Stimulated activated CD4-positive, alpha-beta T cell treated with anti-CD3 and anti-CD28 coated beads, Interleukin-1b, Interleukin-23, amount 100 ng/mL, for 1 hour (primary cell): Measurements from ENCODE around the gene GABRG3.

Source experiments
- DNase-seq, 2 donors: peaks; one replicate each; pipeline ENCODE4 v3.0.0-alpha.2; 2020; ENCODE audit warnings: low read depth in 2 of 2

GABRG3 gene

DNA sequence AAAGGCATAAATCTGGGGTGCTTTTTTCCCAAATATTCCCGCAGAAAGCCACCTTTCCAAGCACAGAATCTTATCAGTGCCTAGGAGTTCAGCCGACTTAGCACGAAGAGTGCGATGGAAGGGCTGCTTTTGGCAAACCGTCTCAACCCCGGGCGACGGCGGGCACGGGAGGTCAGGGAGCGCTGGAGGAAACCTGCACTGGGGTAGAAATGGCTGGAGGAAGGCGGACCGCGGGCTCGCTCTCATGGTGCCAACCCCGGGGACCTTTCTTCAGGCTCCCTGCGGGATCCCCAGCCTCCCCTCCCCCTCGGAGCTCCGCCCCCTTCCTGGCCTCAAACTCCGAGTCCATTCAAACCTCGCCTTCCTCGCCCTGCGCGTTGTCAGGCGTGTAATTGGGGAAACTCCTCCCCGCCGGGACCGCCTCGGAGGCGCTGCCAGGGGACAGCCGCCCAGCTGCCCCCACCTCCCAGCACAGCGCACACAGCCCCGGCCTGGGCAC, at the start of gene GABRG3:
TSS of gene GABRG3 (plus strand) at position 470 of the 499 bp plus-strand sequence.
- DNase-seq: no peak

- DNase-seq: no peak
These were observed 49.5 kb upstream of the GABRG3 start for GRCh38 chr15:26921433-26921832.

GRCh38 chr15:26926081-26926480, 44.9 kb upstream of the GABRG3 start:
- DNase-seq: no peak

DNA sequence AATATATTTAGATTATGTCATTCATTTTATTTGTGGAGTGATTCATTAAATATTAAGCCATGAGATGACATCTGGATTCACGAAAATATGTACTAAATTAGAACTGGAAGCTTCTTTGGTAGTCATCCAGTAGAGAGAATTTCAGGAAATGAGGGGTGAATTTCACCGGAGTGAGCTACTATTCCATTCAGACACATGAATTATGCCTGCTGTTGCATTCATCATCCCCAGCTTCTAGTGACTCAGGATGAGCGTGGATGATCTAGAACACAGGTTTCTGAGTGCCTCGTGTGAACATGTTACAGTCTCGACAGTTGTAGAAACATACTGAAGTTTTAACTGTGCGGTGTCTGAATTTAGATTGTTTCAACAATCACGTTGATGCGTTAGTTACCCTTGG, 42.9 kb upstream of the GABRG3 start:
- DNase-seq: no peak

DNA sequence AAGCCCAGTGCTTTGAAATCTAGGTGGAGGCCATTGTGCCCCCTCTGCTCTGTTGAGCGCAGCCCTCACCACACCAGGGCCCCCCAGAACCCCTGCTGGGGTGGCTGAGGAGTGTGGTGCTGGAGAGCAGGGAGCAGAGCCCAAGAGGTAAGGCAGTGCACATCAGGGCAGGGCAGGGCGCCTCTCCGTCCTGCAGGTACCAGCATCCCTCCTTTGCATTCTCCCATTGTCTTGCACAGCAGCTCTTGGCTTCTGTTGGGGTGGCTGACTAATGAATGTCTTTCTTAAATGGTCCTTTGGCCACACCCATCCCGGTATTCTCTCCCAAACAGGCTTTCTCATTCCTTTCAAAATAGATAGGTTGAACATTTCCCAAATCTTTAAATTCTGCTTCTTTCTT, 41.4 kb upstream of the GABRG3 start:
- no peak for DNase-seq

DNA sequence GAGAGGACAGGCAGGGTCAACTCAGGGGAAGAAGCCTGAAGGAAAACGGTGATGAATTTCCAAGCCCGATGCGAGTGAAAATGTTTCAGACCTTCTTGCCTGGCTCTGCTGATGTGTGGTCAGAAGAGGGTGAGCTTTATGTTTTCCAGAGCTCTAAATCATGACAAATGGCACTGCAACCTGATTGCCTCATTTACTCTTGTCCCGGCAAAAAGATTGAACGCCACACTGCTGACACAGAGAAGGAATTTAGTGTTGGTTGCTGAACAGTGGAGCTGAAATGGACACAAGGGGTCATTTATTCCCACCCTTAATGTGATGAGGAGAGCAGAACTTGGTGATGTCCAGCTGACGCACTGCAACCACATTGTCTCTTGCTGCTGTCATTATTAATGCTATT, 36.1 kb upstream of the GABRG3 start:
- no peak for DNase-seq

GRCh38 chr15:26935322-26935721, 35.7 kb upstream of the GABRG3 start:
- DNase-seq: no peak

GRCh38 chr15:26936502-26936901, 34.5 kb upstream of the GABRG3 start:
- DNase-seq: no peak

- no peak for DNase-seq
These were observed 33.8 kb upstream of the GABRG3 start for GRCh38 chr15:26937134-26937533.

- DNase-seq: no peak
These were observed 31.6 kb upstream of the GABRG3 start for GRCh38 chr15:26939398-26939797.

- DNase-seq: no peak
These were observed 29.5 kb upstream of the GABRG3 start for GRCh38 chr15:26941489-26941888.

- DNase-seq: no peak
These were observed 27.1 kb upstream of the GABRG3 start for GRCh38 chr15:26943866-26944265.

- DNase-seq: no peak
These were observed 25.9 kb upstream of the GABRG3 start for GRCh38 chr15:26945046-26945445.

GRCh38 chr15:26950001-26950400, 21.0 kb upstream of the GABRG3 start:
- DNase-seq: no peak

- DNase-seq: no peak
These were observed 16.6 kb upstream of the GABRG3 start for GRCh38 chr15:26954403-26954802.

- no peak for DNase-seq
These were observed 3.2 kb upstream of the GABRG3 start for GRCh38 chr15:26967719-26968269.

DNA sequence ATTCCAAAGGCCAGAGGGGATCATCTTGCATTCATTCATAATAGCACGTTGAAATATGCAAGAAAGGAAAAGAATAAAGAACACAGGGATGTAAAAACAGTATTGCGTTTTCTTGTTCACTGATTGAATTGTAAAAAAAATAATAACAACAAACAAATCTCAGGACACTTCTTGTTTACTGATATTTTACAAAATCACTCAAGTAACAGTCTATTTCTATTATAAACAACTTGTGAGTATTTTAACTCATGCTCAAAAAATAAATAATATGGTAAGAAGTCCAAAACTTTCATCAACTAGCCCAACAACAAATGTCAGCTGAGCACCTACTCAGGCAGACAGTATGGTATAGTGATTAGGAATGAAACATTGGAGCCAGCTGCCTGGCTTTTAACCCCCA, 2.2 kb upstream of the GABRG3 start:
- no peak for DNase-seq

DNA sequence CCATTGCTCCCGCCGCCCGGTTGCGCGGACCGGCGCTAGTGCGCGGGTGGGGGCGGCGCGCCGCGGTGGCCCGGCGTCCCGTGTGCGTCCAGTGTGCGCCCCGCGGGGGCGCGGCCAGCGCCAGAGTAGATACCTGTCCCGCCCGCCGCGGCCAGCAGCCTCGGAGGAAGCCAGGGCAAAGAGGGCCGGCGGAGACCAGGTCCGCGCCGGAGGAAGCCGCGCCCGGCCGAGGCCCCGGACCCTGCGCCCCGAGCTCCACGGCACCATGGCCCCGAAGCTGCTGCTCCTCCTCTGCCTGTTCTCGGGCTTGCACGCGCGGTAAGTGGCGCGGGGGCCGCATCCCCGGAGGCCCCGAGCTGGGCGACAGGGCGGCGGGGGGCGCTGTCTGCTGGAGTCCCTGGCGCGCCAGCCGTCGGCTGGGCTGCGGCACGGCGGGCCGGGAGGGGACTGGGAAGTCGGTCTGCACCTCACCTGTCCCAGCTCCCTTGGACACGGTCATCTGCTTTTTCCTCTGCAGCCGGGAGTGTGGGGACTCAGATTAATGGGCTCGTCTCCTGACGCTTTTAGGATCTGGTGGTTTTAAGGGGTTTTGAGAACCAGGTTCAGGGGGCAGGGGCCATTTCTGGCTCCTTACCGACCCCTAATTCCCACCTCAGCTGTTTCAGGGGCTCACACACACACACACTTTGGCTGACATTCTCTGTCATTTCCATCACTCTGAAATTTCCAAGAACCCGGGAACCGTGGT, 464 bp downstream of the GABRG3 start:
- DNase-seq: no peak

- DNase-seq: no peak
These were observed 1.7 kb downstream of the GABRG3 start for GRCh38 chr15:26972636-26973035.

DNA sequence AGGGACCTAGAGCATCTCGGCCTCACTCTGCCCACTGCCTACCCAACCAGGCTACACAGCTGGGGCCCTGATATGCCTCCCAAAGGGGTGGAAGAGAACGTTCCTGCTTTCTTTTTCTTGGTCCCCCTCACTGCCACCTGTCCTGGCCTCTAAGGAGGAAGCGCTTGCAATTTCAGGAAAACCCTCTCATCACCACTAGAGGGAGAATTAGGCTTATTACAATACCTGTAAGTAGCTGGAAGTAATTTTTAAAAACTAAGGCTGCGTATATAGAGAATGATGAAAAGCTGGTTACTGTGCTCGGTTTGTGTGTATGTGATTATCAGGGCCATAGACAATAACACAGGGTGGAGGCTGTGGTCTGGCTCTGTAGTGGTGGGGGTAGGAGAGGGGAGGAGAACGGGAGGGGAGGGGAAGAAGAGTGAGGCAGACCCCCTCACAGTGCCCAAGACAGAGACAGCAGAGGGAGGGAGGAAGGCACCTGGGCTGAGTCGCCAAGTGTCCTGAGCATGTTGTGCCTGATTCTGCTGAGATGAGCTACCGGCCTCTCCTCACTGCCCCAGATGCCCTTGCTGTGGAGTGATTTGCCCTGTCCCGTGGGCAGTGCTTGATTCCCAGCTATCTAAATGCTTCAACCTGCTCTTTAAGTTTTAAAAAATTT, 3.3 kb downstream of the GABRG3 start:
- DNase-seq: no peak

GRCh38 chr15:26981492-26981891, 10.5 kb downstream of the GABRG3 start:
- no peak for DNase-seq

DNA sequence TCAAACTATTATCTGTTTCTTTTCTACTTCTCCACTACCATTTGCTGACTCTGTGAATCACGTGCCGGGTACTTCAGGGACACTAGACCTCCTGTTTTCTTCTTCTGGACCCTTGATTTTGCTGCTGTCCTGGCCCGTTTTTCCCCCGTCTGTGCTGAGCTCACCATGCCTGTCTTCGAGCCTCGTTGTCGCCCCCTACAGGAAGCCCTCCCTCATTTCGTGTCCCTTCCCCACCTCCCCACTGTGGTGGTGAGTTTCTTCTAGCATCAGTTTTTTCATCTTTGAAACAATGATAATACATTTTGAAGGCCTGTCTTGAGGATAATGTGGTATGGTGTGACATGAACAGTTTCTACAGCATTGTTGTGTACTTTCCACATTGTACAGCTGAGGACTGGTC, 12.8 kb downstream of the GABRG3 start:
- DNase-seq: no peak

DNA sequence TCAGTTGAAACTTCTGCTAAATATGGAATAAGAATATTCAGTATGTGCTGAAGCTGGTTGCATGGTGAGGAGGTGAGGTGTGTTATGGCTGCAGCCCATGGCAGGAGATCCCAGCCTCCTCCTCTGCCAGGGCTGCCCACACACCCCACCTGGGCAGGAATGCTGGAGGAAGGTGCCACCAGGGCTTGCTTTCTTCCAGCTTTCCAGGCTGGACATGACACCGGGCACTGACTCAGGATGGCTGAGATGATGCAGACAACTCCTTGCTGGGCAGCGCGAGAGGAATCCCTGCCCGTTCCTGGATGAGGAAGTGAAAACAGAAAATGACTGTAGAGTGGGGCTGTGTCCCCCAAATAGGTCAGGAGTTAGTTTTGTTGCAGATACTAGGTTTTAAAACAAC, 14.1 kb downstream of the GABRG3 start:
- no peak for DNase-seq
